Adrenal gland (tissue), 12 donors: ENCODE data around the gene ADAM19. TPM values are rescaled to one million over a fixed set of nuclear protein-coding genes. Genes with fewer than 3 reads are reported as not detected.
A peak's percentile ranks its signal among the peaks of the same experiment; 100 is the strongest.

Experiments
- DNase-seq, 7 donors: peaks; one replicate each; pipeline ENCODE4 v3.0.0-alpha.2; 2019 to 2020
- H3K27ac ChIP-seq, 5 donors: fragments of 200-600 bp; sonication (generic) in 4 of 5; 1 replicate in 3 of 5; 2 replicates in 2 of 5; pipeline versions ENCODE4 v1.5.1 to v1.8.0; 2016 to 2020; ENCODE audit warnings: mild to moderate bottlenecking in 1 of 5
- H3K27me3 ChIP-seq: fragments of 200-600 bp; 2 replicates; pipeline ENCODE4 v1.8.0; 2021
- H3K36me3 ChIP-seq, 2 donors: fragments of 200-600 bp; replicated peaks in 1 of 2; 1 replicate in 1 of 2; 2 replicates in 1 of 2; pipeline versions ENCODE4 v1.5.1 to v1.8.0; 2018 to 2022
- H3K4me1 ChIP-seq, 2 donors: fragments of 200-600 bp; replicated peaks in 1 of 2; 1 replicate in 1 of 2; 2 replicates in 1 of 2; pipeline versions ENCODE4 v1.5.1 to v1.8.0; 2018 to 2021
- H3K4me3 ChIP-seq, 4 donors: fragments of 200-600 bp; sonication (generic) in 3 of 4; one replicate each; pipeline ENCODE4 v1.5.1; 2016 to 2018
- H3K9me3 ChIP-seq, 3 donors: fragments of 200-600 bp; sonication (generic) in 1 of 3; replicated peaks in 1 of 3; 1 replicate in 2 of 3; 2 replicates in 1 of 3; pipeline versions ENCODE4 v1.5.1 to v1.8.0; 2016 to 2021
- CTCF ChIP-seq, 6 experiments: fragments of 450-650 bp in 4 of 6; fragments of 200-600 bp in 2 of 6; sonication (generic) in 1 of 6; IDR thresholded peaks; 1 replicate in 5 of 6; 2 replicates in 1 of 6; pipeline versions ENCODE4 v1.5.1 to v1.8.0; 2016 to 2021; ENCODE audit warnings: antibody characterized with exemption in 6 of 6, mild to moderate bottlenecking in 2 of 6, moderate library complexity in 1 of 6
- POLR2A ChIP-seq, 2 donors: fragments of 450-650 bp; IDR thresholded peaks; one replicate each; pipeline ENCODE4 v1.6.1; 2017; ENCODE audit warnings: antibody characterized with exemption in 2 of 2, mild to moderate bottlenecking in 2 of 2, moderate library complexity in 1 of 2
- WGBS, 4 donors: extraction: QIAGEN DNeasy Blood & Tissue Kit in 2 of 4; methylation state at CpG; one replicate each; pipeline versions ENCODE4 v1.1.5 to v1.1.7; 2013 to 2017; 5-methylcytosine and 5-hydroxymethylcytosine counted together
- intact Hi-C, 2 donors: fragments of 100-400 bp; cut with DNase I; formaldehyde crosslinking; loops; one replicate each; pipeline versions ENCODE4 v1.14.1 to v1.15.0; 2022 to 2023
- polyA plus RNA-seq, 3 donors: library from polyadenylated mRNA; stranded (reverse); fragments of 200-250 nt in 2 of 3; fragments of 350-450 nt in 1 of 3; fragmentation: Illumina TruSeq in 1 of 3; extraction: RNeasy Lipid Tissue Mini Kit (QIAGEN cat#74804) in 1 of 3; gene quantifications; one replicate each; pipeline ENCODE4 v1.2.3, GENCODE V29; 2013 to 2014
- total RNA-seq, 9 donors: library from RNA; depleted of rRNA in 4 of 9; stranded (reverse); fragments of >200 nt in 4 of 9; fragments of 120-200 nt in 1 of 9; fragmentation: NEBNext Ultra II Directional in 1 of 9; extraction: Animal tissue kit (Norgen Biotek cat#: 25700) in 1 of 9; gene quantifications; one replicate each; pipeline versions ENCODE4 v1.1.0 to v1.2.4, GENCODE V29; 2013 to 2023
- donor health status: healthy with polysubstance abuse.
- donor health status: Bipolar disorder and iron deficiency.
- donor health status: DM: yes; HTN: yes; CAD: no.
- donor health status: DM: no; HTN: no; CAD: no.
- donor health status: DM: no; HTN: no; CAD: no.
- donor health status: DM: yes; HTN: yes; CAD: no.

The ADAM19 gene
- total and polyA plus RNA-seq, 12 donors = 2.2 to 15.1 (median 4.7) TPM

- DNase-seq = peak in 1 of 7 donors; percentile 35
- intact Hi-C loops = no loop called here
- Histone ChIP-seq H3K4me3 (no peak overlapping the region), H3K36me3 (no peaks in the 10 kb centered on the region), H3K27ac (peak overlapping the region in 2 of 5 donors; percentile 0 to 31), H3K9me3 (no peaks in the 10 kb centered on the region), H3K4me1 (peaks cover 11 to 27% of the 10 kb centered on the region in 2 donors), H3K27me3 (no peaks in the 10 kb centered on the region)
- 67 to 82% (median 77%) methylated on average over 6 of the region's 6 CpGs for WGBS, 4 donors
- TF ChIP-seq POLR2A (IDR thresholded peaks at IDR 0.05) (no peak), CTCF (IDR thresholded peaks at IDR 0.05) (no peak)
Measured at GRCh38 chr5:157546456-157547100, 29.0 kb downstream of the ADAM19 start.

GRCh38 chr5:157545610-157546310 lies 29.8 kb downstream of the ADAM19 start:
- peaks cover 11 to 35% of the 10 kb centered on the region in 2 donors for H3K4me1 ChIP-seq
- H3K4me3 ChIP-seq = no peak overlapping the region
- no peaks in the 10 kb centered on the region for H3K9me3 ChIP-seq
- H3K27me3 ChIP-seq = no peaks in the 10 kb centered on the region
- WGBS, 4 donors = 91 to 100% (median 97%) methylated on average over 4 of the region's 4 CpGs
- H3K36me3 ChIP-seq = no peaks in the 10 kb centered on the region
- intact Hi-C loops = no loop called here
- TF ChIP-seq POLR2A (IDR thresholded peaks at IDR 0.05) (no peak), CTCF (IDR thresholded peaks at IDR 0.05) (no peak)
- no peak for DNase-seq
- peak overlapping the region in 1 of 5 donors; percentile 0 for H3K27ac ChIP-seq

GRCh38 chr5:157544623-157544989 lies 31.0 kb downstream of the ADAM19 start:
- no peaks in the 10 kb centered on the region for H3K9me3 ChIP-seq
- no peak for DNase-seq
- WGBS, 4 donors = 84 to 88% (median 86%) methylated on average over 7 of the region's 7 CpGs
- H3K36me3 ChIP-seq = no peaks in the 10 kb centered on the region
- H3K4me1 ChIP-seq = peaks cover 11 to 43% of the 10 kb centered on the region in 2 donors
- no peaks in the 10 kb centered on the region for H3K27me3 ChIP-seq
- TF ChIP-seq CTCF (IDR thresholded peaks at IDR 0.05) = no peak
- TF ChIP-seq POLR2A (IDR thresholded peaks at IDR 0.05) = no peak
- H3K4me3 ChIP-seq = no peak overlapping the region
- peak overlapping the region in 3 of 5 donors; percentile 21 to 39 (median 35) for H3K27ac ChIP-seq
- intact Hi-C loops = no loop called here

- Histone ChIP-seq H3K4me3 (no peak overlapping the region), H3K4me1 (peaks cover 11 to 45% of the 10 kb centered on the region in 2 donors)
Measured at GRCh38 chr5:157543825-157544622, 31.6 kb downstream of the ADAM19 start.

More at GRCh38 chr5:157543825-157544622, 31.6 kb downstream of the ADAM19 start:
- intact Hi-C loops = no loop called here
- no peak for TF ChIP-seq CTCF (IDR thresholded peaks at IDR 0.05)
- no peak for TF ChIP-seq POLR2A (IDR thresholded peaks at IDR 0.05)
- H3K27me3 ChIP-seq = no peaks in the 10 kb centered on the region
- H3K36me3 ChIP-seq = no peaks in the 10 kb centered on the region
- peak overlapping the region in 3 of 5 donors; percentile 30 to 39 (median 35) for H3K27ac ChIP-seq
- DNase-seq = peak in 3 of 7 donors; percentile 22 to 75 (median 32)
- no peaks in the 10 kb centered on the region for H3K9me3 ChIP-seq
- 62 to 71% (median 63%) methylated on average over 10 of the region's 10 CpGs for WGBS, 4 donors
